HEK293 (cell line): ENCODE measurements around the gene CRIM1.

Experiments
- CTCF ChIA-PET: fragments of 350-600 bp; formaldehyde crosslinking; extraction: SDS; loops from one replicate; lab custom pipeline; 2021; ENCODE audit warnings: antibody characterized with exemption; lab: Yijun Ruan, JAX
- POLR2A ChIA-PET: fragments of 300-600 bp; formaldehyde crosslinking; extraction: SDS; loops from one replicate; lab custom pipeline; 2020; ENCODE audit warnings: antibody characterized with exemption, inconsistent platforms; lab: Yijun Ruan, JAX
- H3K27ac ChIP-seq: fragments of 200-500 bp; sonication (Bioruptor generic); 2 replicates; pipeline ENCODE4 v1.5.1; 2014; ENCODE audit warnings: low read depth, low read length, control low read depth, inconsistent platforms; ENCODE audit errors: extremely low read depth
- H3K36me3 ChIP-seq, 2 experiments: fragments of 200-500 bp in 1 of 2; sonication (Bioruptor generic) in 1 of 2; 1 replicate in 1 of 2; 2 replicates in 1 of 2; pipeline ENCODE4 v1.5.1; 2014 to 2017; ENCODE audit warnings: inconsistent platforms in 2 of 2, low read length in 2 of 2; ENCODE audit not compliant: control insufficient read depth in 2 of 2, insufficient read depth in 1 of 2
- H3K4me1 ChIP-seq: fragments of 200-500 bp; sonication (Bioruptor generic); 2 replicates; pipeline ENCODE4 v1.5.1; 2014; ENCODE audit warnings: mild to moderate bottlenecking, low read length, inconsistent platforms; ENCODE audit not compliant: control insufficient read depth, insufficient read depth
- H3K4me3 ChIP-seq: 2 replicates; pipeline ENCODE4 v1.5.1; 2011; ENCODE audit warnings: low read depth, mild to moderate bottlenecking, control low read depth, low read length, moderate library complexity
- H3K9me3 ChIP-seq: fragments of 200-500 bp; sonication (Bioruptor generic); 2 replicates; pipeline ENCODE4 v1.5.1; 2014; ENCODE audit warnings: low read depth, low read length, inconsistent platforms; ENCODE audit not compliant: control insufficient read depth, insufficient read depth
- BCL11A ChIP-seq: fragments of 450-650 bp; formaldehyde crosslinking; IDR thresholded peaks from 2 replicates; pipeline ENCODE4 v1.5.1; 2016; ENCODE audit warnings: low read depth, missing biosample characterization, missing genetic modification characterization
- CTCF ChIP-seq: fragments of 450-650 bp; formaldehyde crosslinking; IDR thresholded peaks from 2 replicates; pipeline ENCODE4 v1.5.1; 2016; ENCODE audit warnings: missing biosample characterization, missing genetic modification characterization
- HOXA7 ChIP-seq: sonication (generic); formaldehyde crosslinking; IDR thresholded peaks from 2 replicates; pipeline ENCODE4 v1.8.1; 2022; ENCODE audit warnings: missing genetic modification reagents, borderline replicate concordance
- IKZF3 ChIP-seq: fragments of 450-650 bp; IDR thresholded peaks from 2 replicates; pipeline ENCODE4 v1.5.0; 2018; ENCODE audit warnings: missing biosample characterization, mild to moderate bottlenecking, missing genetic modification characterization, moderate library complexity
- KLF10 ChIP-seq: fragments of 450-650 bp; IDR thresholded peaks from 2 replicates; pipeline ENCODE4 v1.5.1; 2018; ENCODE audit warnings: missing biosample characterization, mild to moderate bottlenecking, missing genetic modification characterization
- PRDM1 ChIP-seq: fragments of 450-650 bp; formaldehyde crosslinking; IDR thresholded peaks from 2 replicates; pipeline ENCODE4; 2016; ENCODE audit warnings: missing biosample characterization, missing genetic modification characterization
- SCRT1 ChIP-seq: fragments of 450-650 bp; formaldehyde crosslinking; IDR thresholded peaks from 2 replicates; pipeline ENCODE4 v1.5.1; 2016; ENCODE audit warnings: missing biosample characterization, missing genetic modification characterization, borderline replicate concordance
- ZBTB17 ChIP-seq: fragments of 450-650 bp; formaldehyde crosslinking; IDR thresholded peaks from 2 replicates; pipeline ENCODE4 v1.5.1; 2016; ENCODE audit warnings: missing biosample characterization, missing genetic modification characterization
- ZFP69B ChIP-seq: fragments of 450-650 bp; formaldehyde crosslinking; IDR thresholded peaks from 2 replicates; pipeline ENCODE4 v1.5.1; 2016; ENCODE audit warnings: missing biosample characterization, missing genetic modification characterization
- ZNF114 ChIP-seq: fragments of 450-650 bp; formaldehyde crosslinking; IDR thresholded peaks from 2 replicates; pipeline ENCODE4 v1.5.0; 2017; ENCODE audit warnings: missing biosample characterization, missing genetic modification characterization
- ZNF335 ChIP-seq: fragments of 450-650 bp; formaldehyde crosslinking; conservative IDR thresholded peaks from 2 replicates; pipeline ENCODE4 v1.5.1; 2016; ENCODE audit warnings: missing biosample characterization, missing genetic modification characterization
- ZNF555 ChIP-seq: fragments of 450-650 bp; formaldehyde crosslinking; conservative IDR thresholded peaks from 2 replicates; pipeline ENCODE4 v1.5.1; 2017; ENCODE audit warnings: missing biosample characterization, mild to moderate bottlenecking, missing genetic modification characterization, inconsistent platforms
- ZNF558 ChIP-seq: fragments of 450-650 bp; formaldehyde crosslinking; IDR thresholded peaks from 2 replicates; pipeline ENCODE4 v1.5.1; 2016; ENCODE audit warnings: missing biosample characterization, missing genetic modification characterization
- ZNF654 ChIP-seq: fragments of 450-650 bp; formaldehyde crosslinking; IDR thresholded peaks from 2 replicates; pipeline ENCODE4 v1.5.1; 2016; ENCODE audit warnings: low read depth, missing biosample characterization, missing genetic modification characterization
- ZSCAN23 ChIP-seq: fragments of 450-650 bp; formaldehyde crosslinking; IDR thresholded peaks from 2 replicates; pipeline ENCODE4 v1.5.1; 2016; ENCODE audit warnings: missing biosample characterization, missing genetic modification characterization
- ZSCAN5A ChIP-seq: fragments of 450-650 bp; formaldehyde crosslinking; IDR thresholded peaks from 2 replicates; pipeline ENCODE4 v1.5.1; 2016; ENCODE audit warnings: missing biosample characterization, missing genetic modification characterization

CRIM1 gene

DNA sequence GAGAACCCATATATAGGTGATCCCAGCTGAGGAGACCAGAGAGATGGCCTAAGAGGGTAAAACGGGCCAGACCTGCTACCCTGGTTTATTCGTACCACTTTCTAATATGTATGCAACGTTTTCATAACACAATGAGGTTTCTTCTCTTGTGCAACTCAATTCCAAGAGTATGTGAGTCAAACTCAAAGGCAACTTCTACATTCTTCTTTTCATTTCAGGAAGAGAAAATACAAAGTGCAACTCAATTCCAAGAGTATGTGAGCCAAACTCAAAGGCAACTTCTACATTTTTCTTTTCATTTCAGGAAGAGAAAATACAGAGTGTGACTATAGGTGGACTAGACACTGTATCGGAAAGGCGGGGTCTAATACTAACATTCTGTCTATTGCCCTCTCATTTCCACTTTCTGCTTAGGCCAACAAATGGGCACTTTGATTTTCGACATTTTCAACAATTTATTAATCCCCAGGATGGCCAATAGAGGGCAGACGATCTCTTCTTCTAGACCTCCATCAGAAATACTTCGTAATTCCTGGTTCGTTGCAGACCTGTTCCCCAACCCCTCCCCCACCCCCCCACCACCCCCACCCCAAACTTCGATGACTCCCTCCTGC, 3.7 kb upstream of the CRIM1 start:
- no peaks in the 10 kb centered on the region for H3K36me3 ChIP-seq
- no peak for TF ChIP-seq ZNF555
- no peak for TF ChIP-seq ZBTB17
- TF ChIP-seq ZSCAN23 (tag by site-specific recombination), result no peak
- 0 out of 2 replicates have a peak, but pooled peaks have one; percentile 14 for TF ChIP-seq CTCF (tag by site-specific recombination)
- peak; percentile 53 for TF ChIP-seq ZNF654 (tag by site-specific recombination)
- ChIA-PET CTCF (interaction anchor here (0.6 to 2.3 kb wide), 17 partner anchors 18 to 873 kb away, joined by 3 to 18 read pairs (median 8); no protein-coding TSS in a partner anchor), POLR2A (no interaction called here)
- no peaks in the 10 kb centered on the region for H3K9me3 ChIP-seq
- H3K27ac ChIP-seq, result no peak overlapping the region
- no peak overlapping the region for H3K4me3 ChIP-seq
- H3K4me1 ChIP-seq, result 0 out of 2 replicates have a peak, but pooled peaks cover 5% of the 10 kb centered on the region

- H3K9me3 ChIP-seq, result no peaks in the 10 kb centered on the region
- 0 out of 2 replicates have a peak, but pooled peaks cover 5% of the 10 kb centered on the region for H3K4me1 ChIP-seq
- no peaks in the 10 kb centered on the region for H3K36me3 ChIP-seq
- H3K4me3 ChIP-seq, result no peak overlapping the region
- CTCF ChIA-PET, result interaction anchor here (0.6 to 2.1 kb wide), 25 partner anchors 17 to 773 kb away, joined by 3 to 18 read pairs (median 4); no protein-coding TSS in a partner anchor
- H3K27ac ChIP-seq, result no peak overlapping the region
- POLR2A ChIA-PET, result no interaction called here
- TF ChIP-seq BCL11A (tag by site-specific recombination) (no peak), SCRT1 (no peak), KLF10 (tag by site-specific recombination) (no peak), ZBTB17 (peak; percentile 44; the same call in 1 of the 2 replicates)
Observed at GRCh38 chr2:36352701-36353100, 2.9 kb upstream of the CRIM1 start.

DNA sequence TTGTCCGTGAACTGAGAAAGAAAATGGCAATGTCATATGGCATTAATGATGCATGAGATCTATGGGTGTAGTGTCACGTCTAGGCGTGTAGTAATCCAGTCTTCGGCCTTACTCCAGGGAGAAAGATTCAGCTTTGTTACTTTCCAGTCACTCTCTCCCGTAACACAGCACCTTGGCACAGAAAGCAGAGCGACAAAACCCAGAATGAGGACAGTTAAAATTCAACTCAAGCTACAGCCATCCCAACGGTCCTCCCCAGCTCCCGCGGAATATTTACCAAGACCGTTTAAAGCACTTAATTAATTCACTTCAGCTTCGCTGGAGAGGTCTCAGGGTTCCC, 797 bp upstream of the CRIM1 start:
- Histone ChIP-seq H3K9me3 (no peaks in the 10 kb centered on the region), H3K36me3 (no peaks in the 10 kb centered on the region), H3K4me1 (peaks cover 21% of the 10 kb centered on the region), H3K27ac (peak overlapping the region; percentile 70; the same call in 1 of the 2 replicates), H3K4me3 (peak overlapping the region; percentile 95)
- no peak for TF ChIP-seq ZNF558 (tag by site-specific recombination)
- TF ChIP-seq PRDM1 (tag by site-specific recombination), result 0 out of 2 replicates have a peak, but pooled peaks have one; percentile 52
- TF ChIP-seq HOXA7 (CRISPR knock-in tag), result no peak
- TF ChIP-seq ZFP69B (tag by site-specific recombination), result no peak
- TF ChIP-seq ZNF335, result peak; percentile 15; the same call in 1 of the 2 replicates
- TF ChIP-seq ZSCAN5A (tag by site-specific recombination), result no peak
- TF ChIP-seq IKZF3 (tag by site-specific recombination), result no peak
- TF ChIP-seq ZNF114 (tag by site-specific recombination), result no peak
- ChIA-PET CTCF (interaction anchor here (0.5 to 2.0 kb wide), 7 partner anchors 17 to 317 kb away, joined by 3 to 12 read pairs (median 3); no protein-coding TSS in a partner anchor), POLR2A (interaction anchor here (0.7 to 3.4 kb wide), 12 partner anchors 12 to 263 kb away, joined by 3 to 22 read pairs (median 4); no protein-coding TSS in a partner anchor)
